ENCODE measurements around the gene SLC15A3. TPM values are rescaled to one million over a fixed set of nuclear protein-coding genes. Genes with fewer than 3 reads are reported as not detected.

SLC15A3 gene
- total RNA-seq, 1 donor from 2014 or later: 6.0 TPM

GRCh38 chr11:60930394-60930793 is 21.6 kb downstream of the SLC15A3 start:
- no peak for DNase-seq (ENCODE audit: low read depth in 2 of 2)

GRCh38 chr11:60929764-60930163 is 22.2 kb downstream of the SLC15A3 start:
- DNase-seq (ENCODE audit: low read depth in 2 of 2): no peak

GRCh38 chr11:60928563-60929001 is 23.4 kb downstream of the SLC15A3 start:
- no peak for DNase-seq (ENCODE audit: low read depth in 2 of 2)

GRCh38 chr11:60927600-60927999 is 24.4 kb downstream of the SLC15A3 start:
- no peak for DNase-seq (ENCODE audit: low read depth in 2 of 2)

- DNase-seq (ENCODE audit: low read depth in 2 of 2): no peak
These were observed 24.8 kb downstream of the SLC15A3 start for GRCh38 chr11:60927061-60927592.

- no peak for DNase-seq (ENCODE audit: low read depth in 2 of 2)
These were observed 25.5 kb downstream of the SLC15A3 start for GRCh38 chr11:60926500-60926899.

GRCh38 chr11:60925868-60926267 is 26.1 kb downstream of the SLC15A3 start:
- peak in 1 of 2 donors; percentile 37 for DNase-seq (ENCODE audit: low read depth in 2 of 2)

GRCh38 chr11:60924906-60925853 is 26.8 kb downstream of the SLC15A3 start:
- no peak for DNase-seq (ENCODE audit: low read depth in 2 of 2)

- DNase-seq (ENCODE audit: low read depth in 2 of 2): peak; percentile 79 to 84
These were observed 27.7 kb downstream of the SLC15A3 start, which contains the start of gene TMEM132A for GRCh38 chr11:60924110-60924905. TMEM132A (plus strand) TSS chr11:60924460; CDS start chr11:60924634, 174 bp downstream.

- DNase-seq (ENCODE audit: low read depth in 2 of 2): no peak
These were observed 28.2 kb downstream of the SLC15A3 start for GRCh38 chr11:60923800-60924109.

GRCh38 chr11:60923326-60923725 is 28.6 kb downstream of the SLC15A3 start:
- no peak for DNase-seq (ENCODE audit: low read depth in 2 of 2)

- no peak for DNase-seq (ENCODE audit: low read depth in 2 of 2)
These were observed 29.1 kb downstream of the SLC15A3 start for GRCh38 chr11:60922906-60923305.

- DNase-seq (ENCODE audit: low read depth in 2 of 2): no peak
These were observed 30.1 kb downstream of the SLC15A3 start for GRCh38 chr11:60921777-60922335.

- no peak for DNase-seq (ENCODE audit: low read depth in 2 of 2)
These were observed 30.7 kb downstream of the SLC15A3 start for GRCh38 chr11:60921259-60921658.

- no peak for DNase-seq (ENCODE audit: low read depth in 2 of 2)
These were observed 32.0 kb downstream of the SLC15A3 start for GRCh38 chr11:60919956-60920355.

- peak in 1 of 2 donors; percentile 46 for DNase-seq (ENCODE audit: low read depth in 2 of 2)
These were observed 32.7 kb downstream of the SLC15A3 start for GRCh38 chr11:60919320-60919719.

GRCh38 chr11:60918939-60919265 is 33.1 kb downstream of the SLC15A3 start:
- peak in 1 of 2 donors; percentile 57 for DNase-seq (ENCODE audit: low read depth in 2 of 2)

GRCh38 chr11:60918251-60918938 is 33.6 kb downstream of the SLC15A3 start:
- no peak for DNase-seq (ENCODE audit: low read depth in 2 of 2)

GRCh38 chr11:60917267-60917666 is 34.7 kb downstream of the SLC15A3 start:
- DNase-seq (ENCODE audit: low read depth in 2 of 2): no peak

- DNase-seq (ENCODE audit: low read depth in 2 of 2): no peak
These were observed 35.2 kb downstream of the SLC15A3 start for GRCh38 chr11:60916669-60917206.
